ENCODE results near the gene MPND. TPM values are rescaled to one million over a fixed set of nuclear protein-coding genes. Genes with fewer than 3 reads are reported as not detected.

Gene MPND
- total and polyA plus RNA-seq, 2 of the 13 experiments (the other 11 are each of a cell fraction or from before 2014, with no cell fraction given), result 10.8 to 15.8 TPM

GRCh38 chr19:4391701-4392483, 48.5 kb downstream of the MPND start (continued):
- TF ChIP-seq, protein P1, sequence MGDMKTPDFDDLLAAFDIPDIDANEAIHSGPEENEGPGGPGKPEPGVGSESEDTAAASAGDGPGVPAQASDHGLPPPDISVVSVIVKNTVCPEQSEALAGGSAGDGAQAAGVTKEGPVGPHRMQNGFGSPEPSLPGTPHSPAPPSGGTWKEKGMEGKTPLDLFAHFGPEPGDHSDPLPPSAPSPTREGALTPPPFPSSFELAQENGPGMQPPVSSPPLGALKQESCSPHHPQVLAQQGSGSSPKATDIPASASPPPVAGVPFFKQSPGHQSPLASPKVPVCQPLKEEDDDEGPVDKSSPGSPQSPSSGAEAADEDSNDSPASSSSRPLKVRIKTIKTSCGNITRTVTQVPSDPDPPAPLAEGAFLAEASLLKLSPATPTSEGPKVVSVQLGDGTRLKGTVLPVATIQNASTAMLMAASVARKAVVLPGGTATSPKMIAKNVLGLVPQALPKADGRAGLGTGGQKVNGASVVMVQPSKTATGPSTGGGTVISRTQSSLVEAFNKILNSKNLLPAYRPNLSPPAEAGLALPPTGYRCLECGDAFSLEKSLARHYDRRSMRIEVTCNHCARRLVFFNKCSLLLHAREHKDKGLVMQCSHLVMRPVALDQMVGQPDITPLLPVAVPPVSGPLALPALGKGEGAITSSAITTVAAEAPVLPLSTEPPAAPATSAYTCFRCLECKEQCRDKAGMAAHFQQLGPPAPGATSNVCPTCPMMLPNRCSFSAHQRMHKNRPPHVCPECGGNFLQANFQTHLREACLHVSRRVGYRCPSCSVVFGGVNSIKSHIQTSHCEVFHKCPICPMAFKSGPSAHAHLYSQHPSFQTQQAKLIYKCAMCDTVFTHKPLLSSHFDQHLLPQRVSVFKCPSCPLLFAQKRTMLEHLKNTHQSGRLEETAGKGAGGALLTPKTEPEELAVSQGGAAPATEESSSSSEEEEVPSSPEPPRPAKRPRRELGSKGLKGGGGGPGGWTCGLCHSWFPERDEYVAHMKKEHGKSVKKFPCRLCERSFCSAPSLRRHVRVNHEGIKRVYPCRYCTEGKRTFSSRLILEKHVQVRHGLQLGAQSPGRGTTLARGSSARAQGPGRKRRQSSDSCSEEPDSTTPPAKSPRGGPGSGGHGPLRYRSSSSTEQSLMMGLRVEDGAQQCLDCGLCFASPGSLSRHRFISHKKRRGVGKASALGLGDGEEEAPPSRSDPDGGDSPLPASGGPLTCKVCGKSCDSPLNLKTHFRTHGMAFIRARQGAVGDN (CRISPR knock-in tag; IDR thresholded peaks at IDR 0.05), result peak; percentile 76
- TF ChIP-seq, protein P2, sequence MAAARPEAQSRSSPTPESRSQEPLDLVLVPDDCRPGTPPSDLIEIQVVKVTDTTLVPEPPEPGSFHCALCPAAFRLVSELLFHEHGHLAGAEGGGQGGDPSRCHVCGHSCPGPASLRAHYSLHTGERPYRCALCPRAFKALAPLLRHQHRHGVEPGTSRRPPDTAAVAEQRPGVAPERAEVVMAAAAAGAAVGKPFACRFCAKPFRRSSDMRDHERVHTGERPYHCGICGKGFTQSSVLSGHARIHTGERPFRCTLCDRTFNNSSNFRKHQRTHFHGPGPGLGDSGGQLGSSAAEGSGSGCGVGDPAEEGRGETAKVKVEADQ (CRISPR knock-in tag; IDR thresholded peaks at IDR 0.05; ENCODE audit: borderline replicate concordance), result no peak
- TF ChIP-seq ZBTB20 (CRISPR knock-in tag; IDR thresholded peaks at IDR 0.05; ENCODE audit: borderline replicate concordance, low read depth) (0 out of 2 replicates have a peak, but pooled peaks have one; percentile 34), FOXJ3 (CRISPR knock-in tag; IDR thresholded peaks at IDR 0.05; ENCODE audit: borderline replicate concordance) (0 out of 2 replicates have a peak, but pooled peaks have one; percentile 16), ZNF790 (CRISPR knock-in tag; IDR thresholded peaks at IDR 0.05; ENCODE audit: borderline replicate concordance) (no peak), NFKB2 (CRISPR knock-in tag; IDR thresholded peaks at IDR 0.05; ENCODE audit: borderline replicate concordance) (no peak), FOXO1 (CRISPR knock-in tag; IDR thresholded peaks at IDR 0.05) (peak; percentile 46; the same call in 1 of the 2 replicates), MAFG (CRISPR knock-in tag; IDR thresholded peaks at IDR 0.05) (no peak), FOXM1 (CRISPR knock-in tag; IDR thresholded peaks at IDR 0.05) (no peak), PHF20 (CRISPR knock-in tag; IDR thresholded peaks at IDR 0.05) (peak; percentile 20; the same call in 1 of the 2 replicates), SALL1 (CRISPR knock-in tag; IDR thresholded peaks at IDR 0.05) (peak; percentile 45), ZNF605 (CRISPR knock-in tag; IDR thresholded peaks at IDR 0.05) (0 out of 2 replicates have a peak, but pooled peaks have one; percentile 46), ELF4 (CRISPR knock-in tag; IDR thresholded peaks at IDR 0.05; ENCODE audit: borderline replicate concordance) (no peak), BCL6 (CRISPR knock-in tag; IDR thresholded peaks at IDR 0.05) (peak; percentile 64), ZNF615 (CRISPR knock-in tag; IDR thresholded peaks at IDR 0.05; ENCODE audit: borderline replicate concordance) (no peak), SIX1 (CRISPR knock-in tag; IDR thresholded peaks at IDR 0.05; ENCODE audit: borderline replicate concordance) (no peak), ZNF296 (CRISPR knock-in tag; conservative IDR thresholded peaks at IDR 0.05) (0 out of 2 replicates have a peak, but pooled peaks have one; percentile 57), ZBTB3 (CRISPR knock-in tag; IDR thresholded peaks at IDR 0.05; ENCODE audit: borderline replicate concordance, low read depth) (no peak), ZFP41 (CRISPR knock-in tag; IDR thresholded peaks at IDR 0.05; ENCODE audit: borderline replicate concordance) (no peak)
- TF ChIP-seq, protein P3, sequence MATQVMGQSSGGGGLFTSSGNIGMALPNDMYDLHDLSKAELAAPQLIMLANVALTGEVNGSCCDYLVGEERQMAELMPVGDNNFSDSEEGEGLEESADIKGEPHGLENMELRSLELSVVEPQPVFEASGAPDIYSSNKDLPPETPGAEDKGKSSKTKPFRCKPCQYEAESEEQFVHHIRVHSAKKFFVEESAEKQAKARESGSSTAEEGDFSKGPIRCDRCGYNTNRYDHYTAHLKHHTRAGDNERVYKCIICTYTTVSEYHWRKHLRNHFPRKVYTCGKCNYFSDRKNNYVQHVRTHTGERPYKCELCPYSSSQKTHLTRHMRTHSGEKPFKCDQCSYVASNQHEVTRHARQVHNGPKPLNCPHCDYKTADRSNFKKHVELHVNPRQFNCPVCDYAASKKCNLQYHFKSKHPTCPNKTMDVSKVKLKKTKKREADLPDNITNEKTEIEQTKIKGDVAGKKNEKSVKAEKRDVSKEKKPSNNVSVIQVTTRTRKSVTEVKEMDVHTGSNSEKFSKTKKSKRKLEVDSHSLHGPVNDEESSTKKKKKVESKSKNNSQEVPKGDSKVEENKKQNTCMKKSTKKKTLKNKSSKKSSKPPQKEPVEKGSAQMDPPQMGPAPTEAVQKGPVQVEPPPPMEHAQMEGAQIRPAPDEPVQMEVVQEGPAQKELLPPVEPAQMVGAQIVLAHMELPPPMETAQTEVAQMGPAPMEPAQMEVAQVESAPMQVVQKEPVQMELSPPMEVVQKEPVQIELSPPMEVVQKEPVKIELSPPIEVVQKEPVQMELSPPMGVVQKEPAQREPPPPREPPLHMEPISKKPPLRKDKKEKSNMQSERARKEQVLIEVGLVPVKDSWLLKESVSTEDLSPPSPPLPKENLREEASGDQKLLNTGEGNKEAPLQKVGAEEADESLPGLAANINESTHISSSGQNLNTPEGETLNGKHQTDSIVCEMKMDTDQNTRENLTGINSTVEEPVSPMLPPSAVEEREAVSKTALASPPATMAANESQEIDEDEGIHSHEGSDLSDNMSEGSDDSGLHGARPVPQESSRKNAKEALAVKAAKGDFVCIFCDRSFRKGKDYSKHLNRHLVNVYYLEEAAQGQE (IDR thresholded peaks at IDR 0.05; ENCODE audit: borderline replicate concordance in 1 of 2, low read depth in 1 of 2, low read length in 2 of 2), result no peak

Data from HepG2 (cell line).